Endometrial microvascular endothelial cells (primary cell): ENCODE measurements around the gene LINGO4. TPM values are rescaled to one million over a fixed set of nuclear protein-coding genes. Genes with fewer than 3 reads are reported as not detected.

Experiments
- in situ Hi-C: cut with HindIII; loops from 2 replicates; pipeline ENCODE4 v1.10.0; 2017; ENCODE audit warnings: low sequenced_read_pairs, low pct_unique_long_range_greater_than_20kb; ENCODE audit errors: inconsistent ontology term
- total RNA-seq: library from RNA; depleted of rRNA; stranded (reverse); fragments of >200 nt; gene quantifications from one replicate; pipeline ENCODE4 v1.2.3, GENCODE V29; 2015; ENCODE audit errors: inconsistent ontology term

The LINGO4 gene
- total RNA-seq, 1 donor from 2014 or later, result not detected

GRCh38 chr1:151762941-151763921 lies 42.0 kb downstream of the LINGO4 start, which contains the start of gene MRPL9:
Gene MRPL9, minus strand, starts transcription at chr1:151763496. Its CDS starts 17 bp downstream, at chr1:151763479.
- in situ Hi-C loops, result no loop called here

- in situ Hi-C loops, result no loop called here
These were observed 44.4 kb downstream of the LINGO4 start for GRCh38 chr1:151760597-151761385.

GRCh38 chr1:151759241-151759640 lies 46.0 kb downstream of the LINGO4 start:
- in situ Hi-C loops, result no loop called here

- in situ Hi-C loops, result no loop called here
These were observed 48.9 kb downstream of the LINGO4 start for GRCh38 chr1:151756291-151756690.

Other genes starting within 250 kb of the LINGO4 start
- 15.9 TPM for gene SNX27, start 193.4 kb downstream of the LINGO4 start, total RNA-seq
- gene CELF3, start 88.6 kb downstream of the LINGO4 start, total RNA-seq, result not detected
- gene RIIAD1, start 83.9 kb downstream of the LINGO4 start, total RNA-seq, result not detected
- 121 TPM for gene MRPL9, start 41.9 kb downstream of the LINGO4 start, total RNA-seq
- 7.6 TPM for gene TDRKH, start 14.9 kb downstream of the LINGO4 start, total RNA-seq
- not detected for gene RORC, start 26.4 kb upstream of the LINGO4 start, total RNA-seq
- not detected for gene C2CD4D, start 34.4 kb upstream of the LINGO4 start, total RNA-seq
- not detected for gene THEM5, start 48.3 kb upstream of the LINGO4 start, total RNA-seq
- gene THEM4, start 104.1 kb upstream of the LINGO4 start, total RNA-seq, result 18.0 TPM
- gene S100A10, start 188.4 kb upstream of the LINGO4 start, total RNA-seq, result 167 TPM
- 314 TPM for gene S100A11, start 231.6 kb upstream of the LINGO4 start, total RNA-seq